ENCODE results near the gene FZD7. TPM values are rescaled to one million over a fixed set of nuclear protein-coding genes. Genes with fewer than 3 reads are reported as not detected.

Gene FZD7
- total and polyA plus RNA-seq, 3 donors from 2014 or later = 7.1 to 9.1 (median 8.3) TPM

- H3K4me3 ChIP-seq = no peak overlapping the region
- no peaks in the 10 kb centered on the region for H3K9me3 ChIP-seq
- H3K36me3 ChIP-seq (ENCODE audit: low read depth, missing control alignments) = no peaks in the 10 kb centered on the region
- H3K27ac ChIP-seq = no peak overlapping the region
- WGBS, 2 donors = 69 to 72% methylated on average over 10 to 11 of the region's 11 CpGs
- intact Hi-C loops (cut with DNase I; ENCODE audit: low total_unique reads) = no loop called here
- no peaks in the 10 kb centered on the region for H3K4me1 ChIP-seq
- no peaks in the 10 kb centered on the region for H3K27me3 ChIP-seq
- no peak for DNase-seq
- no peak for TF ChIP-seq POLR2A (IDR thresholded peaks at IDR 0.05)
- no peak for TF ChIP-seq CTCF (IDR thresholded peaks at IDR 0.05)
Observed at GRCh38 chr2:201996006-201996405, 37.6 kb upstream of the FZD7 start.

GRCh38 chr2:201996679-201997314 is 36.9 kb upstream of the FZD7 start:
- H3K36me3 ChIP-seq (ENCODE audit: low read depth, missing control alignments) = no peaks in the 10 kb centered on the region
- H3K4me1 ChIP-seq = no peaks in the 10 kb centered on the region
- 64 to 78% methylated on average over 8 of the region's 8 CpGs for WGBS, 2 donors
- DNase-seq = no peak
- no peak overlapping the region for H3K27ac ChIP-seq
- TF ChIP-seq CTCF (IDR thresholded peaks at IDR 0.05) (no peak), POLR2A (IDR thresholded peaks at IDR 0.05) (no peak)
- intact Hi-C loops (cut with DNase I; ENCODE audit: low total_unique reads) = no loop called here
- H3K4me3 ChIP-seq = no peak overlapping the region
- no peaks in the 10 kb centered on the region for H3K9me3 ChIP-seq
- no peaks in the 10 kb centered on the region for H3K27me3 ChIP-seq

GRCh38 chr2:201999279-201999678 is 34.4 kb upstream of the FZD7 start:
- H3K36me3 ChIP-seq (ENCODE audit: low read depth, missing control alignments) = no peaks in the 10 kb centered on the region
- intact Hi-C loops (cut with DNase I; ENCODE audit: low total_unique reads) = no loop called here

GRCh38 chr2:202001826-202002225 is 31.8 kb upstream of the FZD7 start:
- TF ChIP-seq CTCF (IDR thresholded peaks at IDR 0.05) = no peak
- no peak for TF ChIP-seq POLR2A (IDR thresholded peaks at IDR 0.05)
- no peaks in the 10 kb centered on the region for H3K27me3 ChIP-seq
- no peaks in the 10 kb centered on the region for H3K9me3 ChIP-seq
- 92 to 96% methylated on average over 2 of the region's 2 CpGs for WGBS, 2 donors
- no peak for DNase-seq
- no peak overlapping the region for H3K4me3 ChIP-seq
- no peak overlapping the region for H3K27ac ChIP-seq
- H3K36me3 ChIP-seq (ENCODE audit: low read depth, missing control alignments) = no peaks in the 10 kb centered on the region
- H3K4me1 ChIP-seq = no peaks in the 10 kb centered on the region
- intact Hi-C loops (cut with DNase I; ENCODE audit: low total_unique reads) = no loop called here

More at GRCh38 chr2:201999279-201999678, 34.4 kb upstream of the FZD7 start:
- DNase-seq = no peak
- no peaks in the 10 kb centered on the region for H3K4me1 ChIP-seq
- no peak overlapping the region for H3K4me3 ChIP-seq
- WGBS, 2 donors = 93 to 95% methylated on average over 5 to 7 of the region's 7 CpGs
- no peaks in the 10 kb centered on the region for H3K9me3 ChIP-seq
- no peaks in the 10 kb centered on the region for H3K27me3 ChIP-seq
- no peak overlapping the region for H3K27ac ChIP-seq
- TF ChIP-seq POLR2A (IDR thresholded peaks at IDR 0.05) = no peak
- TF ChIP-seq CTCF (IDR thresholded peaks at IDR 0.05) = no peak

- intact Hi-C loops (cut with DNase I; ENCODE audit: low total_unique reads) = no loop called here
- 92 to 96% methylated on average over 6 of the region's 6 CpGs for WGBS, 2 donors
- TF ChIP-seq POLR2A (IDR thresholded peaks at IDR 0.05) (no peak), CTCF (IDR thresholded peaks at IDR 0.05) (no peak)
Observed at GRCh38 chr2:202002381-202002780, 31.3 kb upstream of the FZD7 start.

More at GRCh38 chr2:202002381-202002780, 31.3 kb upstream of the FZD7 start:
- H3K9me3 ChIP-seq = no peaks in the 10 kb centered on the region
- H3K4me1 ChIP-seq = no peaks in the 10 kb centered on the region
- H3K27me3 ChIP-seq = no peaks in the 10 kb centered on the region
- no peaks in the 10 kb centered on the region for H3K36me3 ChIP-seq (ENCODE audit: low read depth, missing control alignments)
- DNase-seq = no peak
- no peak overlapping the region for H3K4me3 ChIP-seq
- H3K27ac ChIP-seq = no peak overlapping the region

Data from testis (tissue), 3 donors.